Cardiac muscle cell (in vitro differentiated cells and primary cell): ENCODE measurements around the gene APOL3. TPM values are rescaled to one million over a fixed set of nuclear protein-coding genes. Genes with fewer than 3 reads are reported as not detected.
"Not testable (repeated sequence)": the region's sequence is repeated elsewhere in the genome, so short reads cannot be mapped to it uniquely, and the experiment has no call there.

ENCODE experiments used
- DNase-seq, 2 donors: peaks; one replicate each; pipeline versions ENCODE4 v3.0.0 to v3.0.0-alpha.2; 2010 to 2017; ENCODE audit warnings: low read depth in 1 of 2, low spot score in 1 of 2
- H3K27ac ChIP-seq: fragments of 200-600 bp; sonication (generic); 2 replicates; pipeline ENCODE4 v1.5.1; 2016
- H3K27me3 ChIP-seq: fragments of 200-600 bp; sonication (generic); 2 replicates; pipeline ENCODE4 v1.6.0; 2016; ENCODE audit warnings: control low read depth
- H3K36me3 ChIP-seq: fragments of 200-600 bp; sonication (generic); 2 replicates; pipeline ENCODE4 v1.5.1; 2016; ENCODE audit warnings: control low read depth
- H3K4me1 ChIP-seq: fragments of 200-600 bp; sonication (generic); 2 replicates; pipeline ENCODE4 v1.8.1; 2017; ENCODE audit warnings: low read depth, mild to moderate bottlenecking, mixed run types
- H3K4me3 ChIP-seq: fragments of 200-600 bp; sonication (generic); 2 replicates; pipeline ENCODE4 v1.5.1; 2016; ENCODE audit warnings: mild to moderate bottlenecking
- H3K9me3 ChIP-seq: fragments of 200-600 bp; sonication (generic); 2 replicates; pipeline ENCODE4 v1.5.1; 2017; ENCODE audit warnings: low read depth, mild to moderate bottlenecking, control low read depth
- polyA plus RNA-seq: library from polyadenylated mRNA; unstranded; fragments of >200 nt; fragmentation: Nextera tagmentation; extraction: Ambion mirVana; gene quantifications from 2 replicates; pipeline ENCODE4 v1.2.1, GENCODE V29; 2016
- total RNA-seq: library from RNA; depleted of rRNA; stranded (reverse); fragments of >200 nt; gene quantifications from 2 replicates; pipeline ENCODE4 v1.2.3, GENCODE V29; 2016
- TF ChIP-seq, protein P1 (sequence below): IDR thresholded peaks from 2 replicates; pipeline ENCODE4 v1.5.1; 2012; ENCODE audit warnings: low read depth, mild to moderate bottlenecking, low read length

Gene APOL3
- total and polyA plus RNA-seq, 2 experiments from 2014 or later = not detected

DNA sequence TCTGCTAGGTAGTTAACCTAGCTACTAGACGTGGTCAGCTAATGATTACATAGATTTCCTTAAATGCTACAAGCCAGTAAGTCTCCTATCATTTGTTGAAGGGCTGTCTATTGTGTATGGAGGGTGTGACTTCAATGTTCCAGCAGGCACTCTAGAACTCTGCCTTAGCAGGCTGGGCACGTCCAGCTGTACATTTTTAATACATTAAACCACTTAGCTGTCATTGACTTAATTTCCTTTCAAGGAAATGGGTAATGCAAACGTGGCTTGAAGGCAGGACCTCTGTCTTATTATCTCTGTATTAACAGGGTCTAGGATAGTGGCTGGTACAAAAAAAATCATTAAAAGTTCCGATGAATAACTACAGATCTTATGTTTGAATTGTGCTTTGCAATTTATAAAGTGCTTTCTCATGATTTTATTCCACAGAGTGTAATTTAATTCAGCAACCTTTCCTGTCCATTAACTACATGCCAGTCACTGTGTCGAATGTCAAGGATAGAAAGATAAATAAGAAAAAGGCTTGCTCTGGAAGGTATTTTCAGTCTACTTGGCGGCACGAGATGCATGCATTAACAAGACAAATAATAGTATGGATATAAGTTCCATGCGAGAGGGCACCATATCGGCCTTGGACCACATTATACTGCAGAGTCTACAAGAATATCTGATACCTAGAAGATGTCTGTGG is 60.3 kb downstream of the APOL3 start:
- H3K4me3 ChIP-seq = no peak overlapping the region
- H3K4me1 ChIP-seq = peaks cover 3% of the 10 kb centered on the region
- no peaks in the 10 kb centered on the region for H3K36me3 ChIP-seq
- no peak for DNase-seq
- no peaks in the 10 kb centered on the region for H3K27me3 ChIP-seq
- no peak overlapping the region for H3K27ac ChIP-seq
- TF ChIP-seq, protein P1, sequence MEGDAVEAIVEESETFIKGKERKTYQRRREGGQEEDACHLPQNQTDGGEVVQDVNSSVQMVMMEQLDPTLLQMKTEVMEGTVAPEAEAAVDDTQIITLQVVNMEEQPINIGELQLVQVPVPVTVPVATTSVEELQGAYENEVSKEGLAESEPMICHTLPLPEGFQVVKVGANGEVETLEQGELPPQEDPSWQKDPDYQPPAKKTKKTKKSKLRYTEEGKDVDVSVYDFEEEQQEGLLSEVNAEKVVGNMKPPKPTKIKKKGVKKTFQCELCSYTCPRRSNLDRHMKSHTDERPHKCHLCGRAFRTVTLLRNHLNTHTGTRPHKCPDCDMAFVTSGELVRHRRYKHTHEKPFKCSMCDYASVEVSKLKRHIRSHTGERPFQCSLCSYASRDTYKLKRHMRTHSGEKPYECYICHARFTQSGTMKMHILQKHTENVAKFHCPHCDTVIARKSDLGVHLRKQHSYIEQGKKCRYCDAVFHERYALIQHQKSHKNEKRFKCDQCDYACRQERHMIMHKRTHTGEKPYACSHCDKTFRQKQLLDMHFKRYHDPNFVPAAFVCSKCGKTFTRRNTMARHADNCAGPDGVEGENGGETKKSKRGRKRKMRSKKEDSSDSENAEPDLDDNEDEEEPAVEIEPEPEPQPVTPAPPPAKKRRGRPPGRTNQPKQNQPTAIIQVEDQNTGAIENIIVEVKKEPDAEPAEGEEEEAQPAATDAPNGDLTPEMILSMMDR = no peak
- no peaks in the 10 kb centered on the region for H3K9me3 ChIP-seq

GRCh38 chr22:36099561-36099960 is 61.0 kb downstream of the APOL3 start:
- not testable (repeated sequence) for H3K36me3 ChIP-seq, H3K27ac ChIP-seq, H3K9me3 ChIP-seq, DNase-seq, H3K27me3 ChIP-seq, H3K4me3 ChIP-seq, H3K4me1 ChIP-seq

DNA sequence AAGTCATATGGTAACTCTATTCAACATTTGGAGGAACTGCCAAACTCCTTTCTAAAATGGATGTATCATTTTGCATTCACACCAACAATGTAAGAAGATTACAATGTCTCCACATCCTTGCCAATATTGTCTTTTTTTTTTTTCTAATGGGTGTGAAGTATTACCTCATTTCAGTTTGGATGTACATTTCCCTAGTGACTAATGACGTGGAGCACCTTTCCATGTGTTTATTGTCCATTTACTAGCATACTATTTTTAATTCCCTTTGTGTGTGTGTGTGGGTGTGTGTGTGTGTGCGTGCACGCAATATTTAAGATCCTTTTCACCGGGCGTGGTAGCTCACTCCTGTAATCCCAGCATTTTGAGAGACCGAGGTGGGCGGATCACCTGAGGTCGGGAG is 62.7 kb downstream of the APOL3 start:
- Histone ChIP-seq H3K27ac (no peak overlapping the region), H3K27me3 (no peaks in the 10 kb centered on the region), H3K36me3 (no peaks in the 10 kb centered on the region), H3K9me3 (no peaks in the 10 kb centered on the region), H3K4me3 (no peak overlapping the region), H3K4me1 (no peaks in the 10 kb centered on the region)
- DNase-seq = no peak
- TF ChIP-seq, protein P1 = no peak

- not testable (repeated sequence) for DNase-seq, H3K9me3 ChIP-seq, H3K27ac ChIP-seq, H3K27me3 ChIP-seq, H3K4me3 ChIP-seq, H3K4me1 ChIP-seq, H3K36me3 ChIP-seq
Observed at GRCh38 chr22:36090772-36091171, 69.8 kb downstream of the APOL3 start.

Other genes with a start within 250 kb of the APOL3 start
- 332 and 339 TPM in 2 replicates for gene RBFOX2, start 131.9 kb downstream of the APOL3 start, total RNA-seq
- gene RBFOX2, start 131.9 kb downstream of the APOL3 start, polyA plus RNA-seq = 299 and 399 TPM in 2 replicates
- gene APOL4, start 41.1 kb upstream of the APOL3 start, total RNA-seq = 0.04 and 0.27 TPM in 2 replicates
- gene APOL4, start 41.1 kb upstream of the APOL3 start, polyA plus RNA-seq = not detected in 2 replicates
- 14.7 and 15.1 TPM in 2 replicates for gene APOL2, start 78.8 kb upstream of the APOL3 start, total RNA-seq
- gene APOL2, start 78.8 kb upstream of the APOL3 start, polyA plus RNA-seq = 8.7 and 10.8 TPM in 2 replicates
- 0.11 TPM in 1 of 2 replicates, not detected in the other for gene APOL1, start 92.4 kb upstream of the APOL3 start, total RNA-seq
- 0.06 TPM in 1 of 2 replicates, not detected in the other for gene APOL1, start 92.4 kb upstream of the APOL3 start, polyA plus RNA-seq
- gene MYH9, start 227.2 kb upstream of the APOL3 start, total RNA-seq = 131 and 174 TPM in 2 replicates
- gene MYH9, start 227.2 kb upstream of the APOL3 start, polyA plus RNA-seq = 88.7 and 98.0 TPM in 2 replicates